HepG2 (cell line): Measurements from ENCODE around the gene LRBA. TPM values are rescaled to one million over a fixed set of nuclear protein-coding genes. Genes with fewer than 3 reads are reported as not detected.

Experiments used
- ATAC-seq: fragments of 200-7000 bp; cut with Tn5 transposase; 3 replicates; pipeline ENCODE4 v1.9.1; 2020; ENCODE audit warnings: mild to moderate bottlenecking, moderate library complexity
- BruUV-seq: library from RNA; stranded (reverse); fragments of 400-500 nt; replicated peaks from 2 replicates; lab custom pipeline; 2021; lab: Mats Ljungman, UMichigan
- CTCF ChIA-PET: fragments of 300-600 bp; formaldehyde crosslinking; extraction: SDS; loops from one replicate; lab custom pipeline; 2021; ENCODE audit warnings: low total read pairs, inconsistent platforms, low intra/inter-chr PET ratio; lab: Yijun Ruan, JAX
- POLR2A ChIA-PET: fragments of 350-600 bp; sonication (Branson Sonifier 250); formaldehyde crosslinking; loops from one replicate; lab custom pipeline; 2020; ENCODE audit warnings: antibody characterized with exemption, inconsistent platforms; lab: Yijun Ruan, JAX
- DNase-seq: peaks from one replicate; pipeline ENCODE4 v3.0.0-alpha.2; 2015; ENCODE audit warnings: low spot score
- FAIRE-seq: peaks from 3 replicates; lab custom pipeline; 2011; peaks lifted over from hg19 to GRCh38; lab: Jason Lieb, UNC
- H2AFZ ChIP-seq: one replicate; pipeline ENCODE4 v1.6.1; 2011; ENCODE audit warnings: low read length, inconsistent platforms
- H3K27ac ChIP-seq: fragments of 300-600 bp; 3 replicates; pipeline ENCODE4 v1.8.0; 2011; ENCODE audit warnings: mixed run types, mild to moderate bottlenecking, mixed read lengths, low read length, inconsistent platforms; ENCODE audit not compliant: insufficient read depth; ENCODE audit errors: extremely low read length
- H3K27me3 ChIP-seq, 2 experiments: fragments of 200-600 bp in 1 of 2; 2 replicates in 1 of 2; 3 replicates in 1 of 2; pipeline versions ENCODE4 v1.6.0 to v1.8.0; 2011; ENCODE audit warnings: low read length in 2 of 2, mild to moderate bottlenecking in 2 of 2, moderate library complexity in 2 of 2, inconsistent platforms in 1 of 2; ENCODE audit not compliant: insufficient read depth in 2 of 2, control insufficient read depth in 1 of 2
- H3K36me3 ChIP-seq, 2 experiments: fragments of 200-600 bp in 1 of 2; replicated peaks in 1 of 2; 2 replicates in 1 of 2; 3 replicates in 1 of 2; pipeline versions ENCODE4 v1.5.1 to v1.8.0; 2011; ENCODE audit warnings: low read length in 2 of 2, inconsistent platforms in 1 of 2; ENCODE audit not compliant: insufficient read depth in 2 of 2, control insufficient read depth in 1 of 2
- H3K4me1 ChIP-seq: 2 replicates; pipeline ENCODE4 v1.5.1; 2012; ENCODE audit warnings: low read length, inconsistent platforms; ENCODE audit not compliant: insufficient read depth
- H3K4me2 ChIP-seq: 2 replicates; pipeline ENCODE4 v1.6.0; 2011; ENCODE audit warnings: low read depth, low read length, inconsistent platforms
- H3K4me3 ChIP-seq, 3 experiments: fragments of 200-600 bp in 1 of 3; sonication (generic), shearing (Covaris generic) in 1 of 3; replicated peaks in 1 of 3; 2 replicates each; pipeline ENCODE4 v1.5.1; 2011 to 2016; ENCODE audit warnings: low read length in 3 of 3, inconsistent platforms in 2 of 3, low read depth in 2 of 3, mild to moderate bottlenecking in 2 of 3, control low read depth in 1 of 3, mixed read lengths in 1 of 3; ENCODE audit not compliant: insufficient read depth in 1 of 3
- H3K79me2 ChIP-seq: one replicate; pipeline ENCODE4 v1.6.1; 2011; ENCODE audit warnings: low read length, inconsistent platforms; ENCODE audit not compliant: insufficient read depth
- H3K9ac ChIP-seq: 2 replicates; pipeline ENCODE4 v1.6.0; 2011; ENCODE audit warnings: mild to moderate bottlenecking, low read depth, low read length, inconsistent platforms; ENCODE audit not compliant: insufficient read depth
- H3K9me3 ChIP-seq: 2 replicates; pipeline ENCODE4 v1.5.1; 2012; ENCODE audit warnings: mild to moderate bottlenecking, low read length
- H4K20me1 ChIP-seq: 2 replicates; pipeline ENCODE4 v1.6.0; 2011; ENCODE audit warnings: inconsistent platforms, mild to moderate bottlenecking, low read length, moderate library complexity; ENCODE audit not compliant: insufficient read depth
- ATM ChIP-seq: fragments of 450-650 bp; IDR thresholded peaks from 2 replicates; pipeline ENCODE4 v1.7.1; 2017; ENCODE audit warnings: mild to moderate bottlenecking, borderline replicate concordance
- IKZF1 ChIP-seq: fragments of 450-650 bp; IDR thresholded peaks from 2 replicates; pipeline ENCODE4 v1.7.1; 2016
- SMAD3 ChIP-seq: sonication (generic); formaldehyde crosslinking; IDR thresholded peaks from 2 replicates; pipeline ENCODE4 v1.4.0; 2020; ENCODE audit warnings: missing genetic modification reagents
- SP1 ChIP-seq, 2 experiments: fragments of 450-650 bp in 1 of 2; sonication (generic) in 1 of 2; formaldehyde crosslinking in 1 of 2; IDR thresholded peaks; 2 replicates each; pipeline versions ENCODE4 v1.4.0 to v1.6.1; 2016 to 2020; ENCODE audit warnings: missing genetic modification reagents in 1 of 2
- ZFP82 ChIP-seq: sonication (generic); formaldehyde crosslinking; IDR thresholded peaks from 2 replicates; pipeline ENCODE4 v1.5.1; 2020; ENCODE audit warnings: mild to moderate bottlenecking, missing genetic modification reagents, borderline replicate concordance
- ZMYM3 ChIP-seq: sonication (generic); formaldehyde crosslinking; IDR thresholded peaks from 2 replicates; pipeline ENCODE4 v1.5.1; 2020; ENCODE audit warnings: mild to moderate bottlenecking, missing genetic modification reagents
- ZNF276 ChIP-seq: sonication (generic); formaldehyde crosslinking; IDR thresholded peaks from 2 replicates; pipeline ENCODE4 v1.4.0; 2020; ENCODE audit warnings: mild to moderate bottlenecking, low read depth, missing genetic modification reagents
- ZNF589 ChIP-seq: sonication (generic); formaldehyde crosslinking; conservative IDR thresholded peaks from 2 replicates; pipeline ENCODE4 v1.8.0; 2022; ENCODE audit warnings: mild to moderate bottlenecking, moderate library complexity, missing genetic modification reagents
- ZNF644 ChIP-seq: IDR thresholded peaks from 2 replicates; pipeline ENCODE4 v1.6.1; 2016; ENCODE audit warnings: low read depth
- ZNF780A ChIP-seq: sonication (generic); formaldehyde crosslinking; IDR thresholded peaks from 2 replicates; pipeline ENCODE4 v1.8.0; 2022; ENCODE audit warnings: mild to moderate bottlenecking, missing genetic modification reagents, moderate library complexity
- WGBS: methylation state at CpG from one replicate; pipeline ENCODE4 v1.1.6; 2017; ENCODE audit warnings: low lambda C conversion rate; 5-methylcytosine and 5-hydroxymethylcytosine counted together
- in situ Hi-C: cut with HindIII; loops from 2 replicates; pipeline ENCODE4 v1.10.0; 2017; ENCODE audit warnings: low pct_unique_long_range_greater_than_20kb; ENCODE audit not compliant: extremely low pct_ligation_motif_present
- intact Hi-C: fragments of 100-400 bp; cut with micrococcal nuclease; formaldehyde crosslinking; loops from one replicate; pipeline ENCODE4 v1.10.0; 2022; ENCODE audit not compliant: unreplicated experiment
- polyA plus RNA-seq, 8 experiments: library from polyadenylated mRNA; depleted of rRNA in 3 of 8; stranded (reverse) in 7 of 8; unstranded in 1 of 8; fragments of >200 nt; fragmentation: Illumina TruSeq in 4 of 8; extraction: Trizol in 4 of 8; gene quantifications; 2 replicates each; pipeline versions ENCODE4 v1.2.1 to v1.2.3, GENCODE V29; 2011 to 2016; ENCODE audit warnings: low read depth in 4 of 8, missing spikeins in 1 of 8, mixed read lengths in 1 of 8; ENCODE audit not compliant: insufficient read depth in 1 of 8
- total RNA-seq, 5 experiments: library from RNA; depleted of rRNA; stranded (reverse); fragments of >200 nt; fragmentation: Illumina TruSeq; extraction: Trizol; gene quantifications; 2 replicates each; pipeline ENCODE4 v1.2.3, GENCODE V29; 2016; ENCODE audit warnings: low read depth in 1 of 5

LRBA gene
- total and polyA plus RNA-seq, 2 of the 13 experiments (the other 11 are each of a cell fraction or from before 2014, with no cell fraction given) = 21.0 to 37.2 TPM

DNA sequence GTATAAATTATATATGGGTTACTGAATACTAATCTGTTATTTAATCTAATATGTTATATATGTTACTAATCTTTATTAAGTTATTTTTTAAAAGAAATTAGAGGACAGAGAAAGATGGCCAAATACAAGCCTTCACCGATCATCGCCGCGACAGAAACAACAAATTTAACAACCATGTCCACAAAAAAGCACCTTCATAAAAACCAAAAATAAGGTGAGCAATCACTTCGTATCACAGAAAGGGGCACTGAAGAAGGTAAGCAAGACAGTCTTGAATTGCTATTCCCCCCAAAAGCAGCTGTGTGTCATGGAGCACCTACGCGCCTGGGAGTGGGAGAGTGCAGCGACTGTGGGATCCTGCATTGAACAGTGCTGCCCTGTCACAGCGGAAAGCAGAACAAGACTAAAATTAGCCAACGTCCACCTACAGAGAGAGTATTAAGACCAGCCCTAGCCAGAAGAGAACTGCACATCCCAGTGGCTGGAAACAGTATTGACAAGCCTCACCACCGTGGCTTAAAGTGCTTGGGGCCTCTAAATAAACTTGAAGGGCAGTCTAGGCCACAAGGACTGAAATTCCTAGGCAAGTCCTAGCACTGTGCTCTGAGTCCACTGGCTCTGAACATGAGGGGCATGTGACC is 38.5 kb downstream of the LRBA start (continued):
- TF ChIP-seq ZNF644 (CRISPR knock-in tag) = 0 out of 2 replicates have a peak, but pooled peaks have one; percentile 29

- FAIRE-seq (no peak), ATAC-seq (no peak; the same call in 2 of the 3 replicates), DNase-seq (no peak)
- ChIA-PET CTCF (no interaction called here), POLR2A (no interaction called here)
- TF ChIP-seq ZNF276 (no peak), ZNF589 (CRISPR knock-in tag) (no peak), IKZF1 (no peak), SP1 (IDR thresholded peaks at IDR 0.05) (no peak), SP1 (CRISPR knock-in tag; IDR thresholded peaks at IDR 0.05) (no peak), SMAD3 (CRISPR knock-in tag) (no peak), ZFP82 (no peak), ZNF780A (CRISPR knock-in tag) (no peak), ZMYM3 (CRISPR knock-in tag) (no peak), ATM (no peak)
- Histone ChIP-seq H3K4me3 (peak overlapping the region in 1 of 3 experiments; percentile 32; a peak in 3 of 6 replicates), H3K27me3 (no peaks in the 10 kb centered on the region), H3K79me2 (peaks cover 47% of the 10 kb centered on the region), H3K36me3 (0 out of 5 replicates have a peak, but pooled peaks cover 0 to 3% of the 10 kb centered on the region in 2 experiments), H4K20me1 (no peaks in the 10 kb centered on the region; the same call in 1 of the 2 replicates), H2AFZ (no peak overlapping the region), H3K9me3 (no peaks in the 10 kb centered on the region), H3K4me1 (peaks cover 55% of the 10 kb centered on the region), H3K4me2 (peak overlapping the region; percentile 86), H3K9ac (peak overlapping the region; percentile 13; the same call in 1 of the 2 replicates), H3K27ac (peak overlapping the region; percentile 73)
- in situ Hi-C loops (no loop called here), intact Hi-C loops (no loop called here)
- BruUV-seq = no TSS peak
- WGBS = 16% methylated on average over 1 of the region's 1 CpG
Observed at GRCh38 chr4:150974750-150975149, 40.3 kb downstream of the LRBA start.
